Stimulated activated effector memory CD8-positive, alpha-beta T cell treated with anti-CD3 and anti-CD28 coated beads, Interleukin-12 subunit alpha, Interleukin-12 subunit beta, amount 100 ng/mL, for 72 hours (primary cell): Measurements from ENCODE around the gene SEMA5A.
"Not testable (repeated sequence)": the region's sequence is repeated elsewhere in the genome, so short reads cannot be mapped to it uniquely, and the experiment has no call there.

Experiments
- ATAC-seq: fragments of 150-1000 bp; cut with Tn5 transposase; 2 replicates; pipeline ENCODE4 v1.10.0; 2021
- DNase-seq, 2 donors: peaks; one replicate each; pipeline ENCODE4 v3.0.0; 2021 to 2022; ENCODE audit warnings: low spot score in 2 of 2
- H3K27ac Mint-ChIP-seq: one replicate; pipeline ENCODE4 v1.8.0; 2022; ENCODE audit warnings: mild to moderate bottlenecking, mixed read lengths
- H3K36me3 Mint-ChIP-seq: one replicate; pipeline ENCODE4 v1.8.0; 2022; ENCODE audit warnings: mild to moderate bottlenecking, mixed read lengths
- H3K4me1 Mint-ChIP-seq: one replicate; pipeline ENCODE4 v1.8.0; 2022; ENCODE audit warnings: mixed read lengths
- H3K4me3 Mint-ChIP-seq: one replicate; pipeline ENCODE4 v1.8.0; 2022; ENCODE audit warnings: mild to moderate bottlenecking, mixed read lengths
- H3K9me3 Mint-ChIP-seq: one replicate; pipeline ENCODE4 v1.8.0; 2022; ENCODE audit warnings: mixed read lengths

Gene SEMA5A

GRCh38 chr5:9365512-9365911 is 180.4 kb downstream of the SEMA5A start:
- Mint-ChIP-seq H3K9me3 (peaks cover 14% of the 10 kb centered on the region), H3K36me3 (no peaks in the 10 kb centered on the region), H3K27ac (no peak overlapping the region), H3K4me1 (no peaks in the 10 kb centered on the region), H3K4me3 (no peak overlapping the region)
- no peak for ATAC-seq
- no peak for DNase-seq

GRCh38 chr5:9363449-9363848 is 182.4 kb downstream of the SEMA5A start:
- no peak for ATAC-seq
- DNase-seq: no peak
- H3K4me1 Mint-ChIP-seq: no peaks in the 10 kb centered on the region
- no peak overlapping the region for H3K4me3 Mint-ChIP-seq
- peaks cover 8% of the 10 kb centered on the region for H3K9me3 Mint-ChIP-seq
- no peaks in the 10 kb centered on the region for H3K36me3 Mint-ChIP-seq
- H3K27ac Mint-ChIP-seq: no peak overlapping the region

- ATAC-seq: no peak
- Mint-ChIP-seq H3K9me3 (peaks cover 12% of the 10 kb centered on the region), H3K4me3 (no peak overlapping the region), H3K36me3 (no peaks in the 10 kb centered on the region), H3K27ac (no peak overlapping the region), H3K4me1 (no peaks in the 10 kb centered on the region)
- no peak for DNase-seq
These were observed 182.8 kb downstream of the SEMA5A start for GRCh38 chr5:9363026-9363425.

- ATAC-seq (no peak), DNase-seq (no peak)
- H3K4me1 Mint-ChIP-seq: no peaks in the 10 kb centered on the region
- H3K27ac Mint-ChIP-seq: no peak overlapping the region
- no peak overlapping the region for H3K4me3 Mint-ChIP-seq
- H3K9me3 Mint-ChIP-seq: peaks cover 13% of the 10 kb centered on the region
- no peaks in the 10 kb centered on the region for H3K36me3 Mint-ChIP-seq
These were observed 183.3 kb downstream of the SEMA5A start for GRCh38 chr5:9362600-9362999.

- Mint-ChIP-seq H3K4me3 (no peak overlapping the region), H3K36me3 (no peaks in the 10 kb centered on the region), H3K27ac (no peak overlapping the region), H3K4me1 (no peaks in the 10 kb centered on the region), H3K9me3 (peaks cover 13% of the 10 kb centered on the region)
- no peak for DNase-seq
- ATAC-seq: no peak
These were observed 184.0 kb downstream of the SEMA5A start for GRCh38 chr5:9361835-9362234.

- no peak for ATAC-seq
- H3K4me1 Mint-ChIP-seq: no peaks in the 10 kb centered on the region
- no peak for DNase-seq
These were observed 186.8 kb downstream of the SEMA5A start for GRCh38 chr5:9358961-9359685.

GRCh38 chr5:9356351-9356825 is 189.5 kb downstream of the SEMA5A start:
- no peak overlapping the region for H3K4me3 Mint-ChIP-seq
- H3K27ac Mint-ChIP-seq: no peak overlapping the region
- peaks cover 21% of the 10 kb centered on the region for H3K9me3 Mint-ChIP-seq

More at GRCh38 chr5:9358961-9359685, 186.8 kb downstream of the SEMA5A start:
- H3K36me3 Mint-ChIP-seq: no peaks in the 10 kb centered on the region
- peaks cover 24% of the 10 kb centered on the region for H3K9me3 Mint-ChIP-seq
- no peak overlapping the region for H3K4me3 Mint-ChIP-seq
- H3K27ac Mint-ChIP-seq: no peak overlapping the region

GRCh38 chr5:9354336-9355081 is 191.4 kb downstream of the SEMA5A start:
- Mint-ChIP-seq H3K4me1 (no peaks in the 10 kb centered on the region), H3K36me3 (no peaks in the 10 kb centered on the region), H3K27ac (no peak overlapping the region), H3K4me3 (no peak overlapping the region), H3K9me3 (peaks cover 20% of the 10 kb centered on the region)
- no peak for ATAC-seq
- no peak for DNase-seq

More at GRCh38 chr5:9356351-9356825, 189.5 kb downstream of the SEMA5A start:
- no peak for DNase-seq
- Mint-ChIP-seq H3K36me3 (no peaks in the 10 kb centered on the region), H3K4me1 (no peaks in the 10 kb centered on the region)
- ATAC-seq: no peak

- not testable (repeated sequence) for H3K36me3 Mint-ChIP-seq, H3K27ac Mint-ChIP-seq, ATAC-seq, H3K4me3 Mint-ChIP-seq, H3K4me1 Mint-ChIP-seq, DNase-seq
- H3K9me3 Mint-ChIP-seq: peaks cover 16% of the 10 kb centered on the region
These were observed 192.8 kb downstream of the SEMA5A start for GRCh38 chr5:9353048-9353447.

- no peak for DNase-seq
- Mint-ChIP-seq H3K27ac (no peak overlapping the region), H3K9me3 (peaks cover 14% of the 10 kb centered on the region), H3K4me1 (no peaks in the 10 kb centered on the region), H3K4me3 (no peak overlapping the region), H3K36me3 (no peaks in the 10 kb centered on the region)
- ATAC-seq: no peak
These were observed 194.3 kb downstream of the SEMA5A start for GRCh38 chr5:9351546-9351945.

GRCh38 chr5:9350301-9350797 is 195.5 kb downstream of the SEMA5A start:
- H3K9me3 Mint-ChIP-seq: peaks cover 12% of the 10 kb centered on the region
- no peaks in the 10 kb centered on the region for H3K4me1 Mint-ChIP-seq
- DNase-seq (no peak), ATAC-seq (no peak)
- no peaks in the 10 kb centered on the region for H3K36me3 Mint-ChIP-seq
- no peak overlapping the region for H3K27ac Mint-ChIP-seq
- no peak overlapping the region for H3K4me3 Mint-ChIP-seq

- Mint-ChIP-seq H3K9me3 (peaks cover 4% of the 10 kb centered on the region), H3K27ac (no peak overlapping the region), H3K36me3 (no peaks in the 10 kb centered on the region), H3K4me3 (no peak overlapping the region), H3K4me1 (no peaks in the 10 kb centered on the region)
- ATAC-seq: no peak
- no peak for DNase-seq
These were observed 197.4 kb downstream of the SEMA5A start for GRCh38 chr5:9348401-9348996.

- no peaks in the 10 kb centered on the region for H3K4me1 Mint-ChIP-seq
- H3K9me3 Mint-ChIP-seq: peaks cover under 1% of the 10 kb centered on the region
- DNase-seq (no peak), ATAC-seq (no peak)
- no peak overlapping the region for H3K4me3 Mint-ChIP-seq
- no peaks in the 10 kb centered on the region for H3K36me3 Mint-ChIP-seq
- no peak overlapping the region for H3K27ac Mint-ChIP-seq
These were observed 198.2 kb downstream of the SEMA5A start for GRCh38 chr5:9347541-9348295.

GRCh38 chr5:9347032-9347431 is 198.8 kb downstream of the SEMA5A start:
- DNase-seq (no peak), ATAC-seq (no peak)
- no peak overlapping the region for H3K27ac Mint-ChIP-seq
- no peaks in the 10 kb centered on the region for H3K4me1 Mint-ChIP-seq
- H3K36me3 Mint-ChIP-seq: no peaks in the 10 kb centered on the region
- H3K9me3 Mint-ChIP-seq: no peaks in the 10 kb centered on the region
- H3K4me3 Mint-ChIP-seq: no peak overlapping the region

- DNase-seq: no peak
- no peaks in the 10 kb centered on the region for H3K36me3 Mint-ChIP-seq
- H3K4me3 Mint-ChIP-seq: no peak overlapping the region
- no peak overlapping the region for H3K27ac Mint-ChIP-seq
- no peak for ATAC-seq
- peaks cover 9% of the 10 kb centered on the region for H3K9me3 Mint-ChIP-seq
- H3K4me1 Mint-ChIP-seq: no peaks in the 10 kb centered on the region
These were observed 201.1 kb downstream of the SEMA5A start for GRCh38 chr5:9344751-9345240.
